ENCODE results near the gene ZNF425. TPM values are rescaled to one million over a fixed set of nuclear protein-coding genes. Genes with fewer than 3 reads are reported as not detected.

ZNF425 gene
- total RNA-seq, 1 donor from 2014 or later = 1.2 TPM

GRCh38 chr7:149126662-149127266 is 640 bp upstream of the ZNF425 start:
- Histone ChIP-seq H3K9me3 (no peaks in the 10 kb centered on the region), H3K36me3 (peaks cover 11% of the 10 kb centered on the region), H3K27me3 (ENCODE audit: low read depth) (no peaks in the 10 kb centered on the region), H3K4me3 (peak overlapping the region; percentile 99), H3K4me1 (peaks cover 17% of the 10 kb centered on the region), H3K27ac (peak overlapping the region; percentile 96)
- TF ChIP-seq, protein P1, sequence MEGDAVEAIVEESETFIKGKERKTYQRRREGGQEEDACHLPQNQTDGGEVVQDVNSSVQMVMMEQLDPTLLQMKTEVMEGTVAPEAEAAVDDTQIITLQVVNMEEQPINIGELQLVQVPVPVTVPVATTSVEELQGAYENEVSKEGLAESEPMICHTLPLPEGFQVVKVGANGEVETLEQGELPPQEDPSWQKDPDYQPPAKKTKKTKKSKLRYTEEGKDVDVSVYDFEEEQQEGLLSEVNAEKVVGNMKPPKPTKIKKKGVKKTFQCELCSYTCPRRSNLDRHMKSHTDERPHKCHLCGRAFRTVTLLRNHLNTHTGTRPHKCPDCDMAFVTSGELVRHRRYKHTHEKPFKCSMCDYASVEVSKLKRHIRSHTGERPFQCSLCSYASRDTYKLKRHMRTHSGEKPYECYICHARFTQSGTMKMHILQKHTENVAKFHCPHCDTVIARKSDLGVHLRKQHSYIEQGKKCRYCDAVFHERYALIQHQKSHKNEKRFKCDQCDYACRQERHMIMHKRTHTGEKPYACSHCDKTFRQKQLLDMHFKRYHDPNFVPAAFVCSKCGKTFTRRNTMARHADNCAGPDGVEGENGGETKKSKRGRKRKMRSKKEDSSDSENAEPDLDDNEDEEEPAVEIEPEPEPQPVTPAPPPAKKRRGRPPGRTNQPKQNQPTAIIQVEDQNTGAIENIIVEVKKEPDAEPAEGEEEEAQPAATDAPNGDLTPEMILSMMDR (IDR thresholded peaks at IDR 0.05) = no peak
- DNase-seq = peak; percentile 82
- peak; percentile 86 to 90 for ATAC-seq
- intact Hi-C loops (cut with DNase I) = no loop called here

GRCh38 chr7:149125189-149125862 is 798 bp downstream of the ZNF425 start:
- ATAC-seq (no peak), DNase-seq (no peak)
- peaks cover 4% of the 10 kb centered on the region for H3K36me3 ChIP-seq
- no peaks in the 10 kb centered on the region for H3K27me3 ChIP-seq (ENCODE audit: low read depth)
- intact Hi-C loops (cut with DNase I) = no loop called here
- peaks cover 17% of the 10 kb centered on the region for H3K4me1 ChIP-seq
- TF ChIP-seq, protein P1 (IDR thresholded peaks at IDR 0.05) = no peak
- peak overlapping the region; percentile 99 for H3K4me3 ChIP-seq
- no peaks in the 10 kb centered on the region for H3K9me3 ChIP-seq
- H3K27ac ChIP-seq = peak overlapping the region; percentile 96

GRCh38 chr7:149109969-149110368 is 16.2 kb downstream of the ZNF425 start:
- H3K27ac ChIP-seq = no peak overlapping the region
- no peak for ATAC-seq
- intact Hi-C loops (cut with DNase I) = no loop called here

DNA sequence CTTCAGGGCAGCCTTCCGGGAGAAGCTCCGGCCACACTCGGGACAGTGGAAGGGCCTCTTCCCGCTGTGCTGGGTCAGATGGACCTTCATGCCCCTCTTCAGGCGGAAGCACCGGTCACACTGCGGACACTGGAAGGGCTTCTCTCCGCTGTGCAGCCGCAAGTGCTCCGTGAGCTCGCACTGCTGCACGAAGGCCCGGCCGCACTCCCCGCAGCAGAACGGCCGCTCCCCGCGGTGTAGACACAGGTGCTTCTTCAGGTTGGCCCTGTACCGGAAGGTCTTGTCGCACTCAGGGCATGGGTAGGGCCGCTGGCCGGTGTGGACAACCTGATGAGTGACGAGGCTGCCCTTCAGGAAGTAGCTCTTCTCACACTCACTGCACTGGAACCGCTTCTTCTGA is 21.4 kb downstream of the ZNF425 start:
- ATAC-seq (peak in 1 of 2 donors; percentile 30), DNase-seq (no peak)
- Histone ChIP-seq H3K27me3 (ENCODE audit: low read depth) (no peaks in the 10 kb centered on the region), H3K27ac (no peak overlapping the region), H3K9me3 (no peaks in the 10 kb centered on the region), H3K4me1 (no peaks in the 10 kb centered on the region), H3K36me3 (peaks cover 6% of the 10 kb centered on the region), H3K4me3 (no peak overlapping the region)
- intact Hi-C loops (cut with DNase I) = no loop called here
- TF ChIP-seq, protein P1 (IDR thresholded peaks at IDR 0.05) = no peak

More at GRCh38 chr7:149109969-149110368, 16.2 kb downstream of the ZNF425 start:
- Histone ChIP-seq H3K36me3 (no peaks in the 10 kb centered on the region), H3K27me3 (ENCODE audit: low read depth) (no peaks in the 10 kb centered on the region), H3K4me3 (no peak overlapping the region), H3K9me3 (no peaks in the 10 kb centered on the region), H3K4me1 (no peaks in the 10 kb centered on the region)
- no peak for DNase-seq
- TF ChIP-seq, protein P1 (IDR thresholded peaks at IDR 0.05) = no peak

- Histone ChIP-seq H3K27ac (no peak overlapping the region), H3K4me3 (no peak overlapping the region), H3K4me1 (no peaks in the 10 kb centered on the region), H3K27me3 (ENCODE audit: low read depth) (no peaks in the 10 kb centered on the region), H3K9me3 (no peaks in the 10 kb centered on the region), H3K36me3 (peaks cover 6% of the 10 kb centered on the region)
- ATAC-seq (no peak), DNase-seq (no peak)
- intact Hi-C loops (cut with DNase I) = no loop called here
- TF ChIP-seq, protein P1 (IDR thresholded peaks at IDR 0.05) = no peak
Measured at GRCh38 chr7:149104214-149104613, 21.9 kb downstream of the ZNF425 start.
